Keratinocyte (primary cell): ENCODE data around the gene GGACT. TPM values are rescaled to one million over a fixed set of nuclear protein-coding genes. Genes with fewer than 3 reads are reported as not detected.

Source experiments
- DNase-seq: peaks from one replicate; pipeline ENCODE4 v3.0.0-alpha.2; 2011; ENCODE audit warnings: low read depth, missing footprints, low spot score
- FAIRE-seq: peaks from 2 replicates; lab custom pipeline; 2011; peaks lifted over from hg19 to GRCh38; lab: Jason Lieb, UNC
- H2AFZ ChIP-seq: 2 replicates; pipeline ENCODE4 v1.6.0; 2012; ENCODE audit warnings: low read length, control low read depth, inconsistent platforms; ENCODE audit not compliant: control insufficient read depth
- H3K27ac ChIP-seq: 2 replicates; pipeline ENCODE4 v1.5.1; 2011; ENCODE audit warnings: low read length; ENCODE audit not compliant: control insufficient read depth, insufficient read depth
- H3K27me3 ChIP-seq: 3 replicates; pipeline ENCODE4 v1.6.0; 2011; ENCODE audit warnings: low read length; ENCODE audit not compliant: control insufficient read depth, insufficient read depth; ENCODE audit errors: extremely low read depth
- H3K36me3 ChIP-seq, 2 experiments: 2 replicates in 1 of 2; 3 replicates in 1 of 2; pipeline ENCODE4 v1.5.1; 2011; ENCODE audit warnings: low read length in 2 of 2, mild to moderate bottlenecking in 1 of 2; ENCODE audit not compliant: control insufficient read depth in 2 of 2, insufficient read depth in 2 of 2; ENCODE audit errors: extremely low read depth in 1 of 2
- H3K4me1 ChIP-seq: 3 replicates; pipeline ENCODE4 v1.5.1; 2011; ENCODE audit warnings: low read length; ENCODE audit not compliant: control insufficient read depth, insufficient read depth; ENCODE audit errors: extremely low read depth
- H3K4me2 ChIP-seq: 3 replicates; pipeline ENCODE4 v1.6.0; 2011; ENCODE audit warnings: low read depth, low read length; ENCODE audit not compliant: control insufficient read depth, insufficient read depth; ENCODE audit errors: extremely low read depth
- H3K4me3 ChIP-seq, 3 experiments: fragments of 200-600 bp in 1 of 3; sonication (generic) in 1 of 3; 2 replicates in 2 of 3; 3 replicates in 1 of 3; pipeline ENCODE4 v1.5.1; 2011 to 2016; ENCODE audit warnings: low read length in 3 of 3, mild to moderate bottlenecking in 3 of 3, control low read depth in 2 of 3, inconsistent platforms in 1 of 3, low read depth in 1 of 3, mixed read lengths in 1 of 3, mixed run types in 1 of 3, moderate library complexity in 1 of 3; ENCODE audit not compliant: control insufficient read depth in 2 of 3, insufficient read depth in 2 of 3; ENCODE audit errors: extremely low read depth in 1 of 3
- H3K79me2 ChIP-seq: 2 replicates; pipeline ENCODE4 v1.6.0; 2012; ENCODE audit warnings: low read length; ENCODE audit not compliant: control insufficient read depth, insufficient read depth
- H3K9ac ChIP-seq: 3 replicates; pipeline ENCODE4 v1.6.0; 2011; ENCODE audit warnings: low read length; ENCODE audit not compliant: control insufficient read depth, insufficient read depth; ENCODE audit errors: extremely low read depth
- H3K9me1 ChIP-seq: 3 replicates; pipeline ENCODE4 v1.6.0; 2011; ENCODE audit warnings: low read length; ENCODE audit not compliant: control insufficient read depth, insufficient read depth; ENCODE audit errors: extremely low read depth
- H3K9me3 ChIP-seq: 2 replicates; pipeline ENCODE4 v1.5.1; 2012; ENCODE audit warnings: low read depth, low read length; ENCODE audit not compliant: control insufficient read depth
- H4K20me1 ChIP-seq: 3 replicates; pipeline ENCODE4 v1.6.0; 2011; ENCODE audit warnings: low read length; ENCODE audit not compliant: control insufficient read depth, insufficient read depth; ENCODE audit errors: extremely low read depth
- EZH2 ChIP-seq: IDR thresholded peaks from one replicate; pipeline ENCODE4 v1.6.1; 2012; ENCODE audit warnings: inconsistent platforms, mild to moderate bottlenecking, low read length, moderate library complexity
- dilution Hi-C: fragments of 300-500 bp; cut with MboI; formaldehyde crosslinking; loops from one replicate; pipeline ENCODE4 v1.7.0; 2020; ENCODE audit warnings: low sequenced_read_pairs; ENCODE audit not compliant: extremely low pct_ligation_motif_present
- polyA plus RNA-seq, 5 experiments: library from polyadenylated mRNA; depleted of rRNA in 3 of 5; stranded (reverse) in 3 of 5; stranded (forward) in 1 of 5; unstranded in 1 of 5; fragments of >200 nt; gene quantifications; 1 replicate in 1 of 5; 2 replicates in 3 of 5; 3 replicates in 1 of 5; pipeline versions ENCODE4 v1.2.1 to v1.2.3, GENCODE V29; 2011 to 2012; ENCODE audit warnings: missing spikeins in 2 of 5, low read depth in 1 of 5, low replicate concordance in 1 of 5
- TF ChIP-seq, protein P1 (sequence below), 3 experiments: IDR thresholded peaks in 1 of 3; conservative IDR thresholded peaks in 1 of 3; optimal IDR thresholded peaks in 1 of 3; 2 replicates in 2 of 3; 3 replicates in 1 of 3; pipeline versions ENCODE3 to v1.5.1; 2011; ENCODE audit warnings: low read length in 3 of 3, mild to moderate bottlenecking in 3 of 3, moderate library complexity in 2 of 3, control low read depth in 1 of 3, inconsistent platforms in 1 of 3; ENCODE audit not compliant: insufficient read depth in 2 of 3; ENCODE audit errors: extremely low read depth in 1 of 3

Gene GGACT
- polyA plus RNA-seq, 1 donor (not counting 4 experiments of a cell fraction or from before 2014, with no cell fraction given), result 8.2 TPM

DNA sequence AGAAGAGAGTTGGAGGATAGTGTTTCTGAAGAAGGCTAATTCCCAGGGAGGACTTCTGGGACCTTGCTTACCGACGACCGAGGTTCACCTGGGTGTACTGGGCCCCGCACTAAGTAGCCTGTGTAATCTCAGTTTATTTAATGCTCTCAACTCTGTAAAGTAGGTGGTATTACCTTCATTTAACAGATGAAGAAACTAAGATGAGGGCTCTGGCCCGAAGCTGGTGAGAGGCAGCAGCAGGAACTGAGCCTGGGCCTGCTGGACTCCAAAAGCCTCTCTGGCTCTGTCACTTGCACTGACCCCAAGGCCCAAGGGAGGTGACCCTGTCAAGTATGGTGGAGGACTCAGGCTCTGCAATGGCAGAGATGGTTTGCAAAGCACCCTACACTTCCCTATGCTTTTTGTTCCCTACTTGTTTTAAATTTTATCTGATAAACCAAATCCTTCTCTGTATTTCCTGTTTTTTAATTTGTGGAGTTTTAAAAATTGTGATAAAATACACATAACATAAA lies 50.6 kb downstream of the GGACT start:
- no peaks in the 10 kb centered on the region for H3K36me3 ChIP-seq
- dilution Hi-C loops, result no loop called here
- no peak overlapping the region for H3K27ac ChIP-seq
- peaks cover 13% of the 10 kb centered on the region for H3K4me1 ChIP-seq
- no peak overlapping the region for H3K9ac ChIP-seq
- H3K27me3 ChIP-seq, result no peaks in the 10 kb centered on the region
- no peaks in the 10 kb centered on the region for H3K9me1 ChIP-seq
- H3K9me3 ChIP-seq, result no peaks in the 10 kb centered on the region
- no peak for TF ChIP-seq EZH2
- TF ChIP-seq, protein P1, sequence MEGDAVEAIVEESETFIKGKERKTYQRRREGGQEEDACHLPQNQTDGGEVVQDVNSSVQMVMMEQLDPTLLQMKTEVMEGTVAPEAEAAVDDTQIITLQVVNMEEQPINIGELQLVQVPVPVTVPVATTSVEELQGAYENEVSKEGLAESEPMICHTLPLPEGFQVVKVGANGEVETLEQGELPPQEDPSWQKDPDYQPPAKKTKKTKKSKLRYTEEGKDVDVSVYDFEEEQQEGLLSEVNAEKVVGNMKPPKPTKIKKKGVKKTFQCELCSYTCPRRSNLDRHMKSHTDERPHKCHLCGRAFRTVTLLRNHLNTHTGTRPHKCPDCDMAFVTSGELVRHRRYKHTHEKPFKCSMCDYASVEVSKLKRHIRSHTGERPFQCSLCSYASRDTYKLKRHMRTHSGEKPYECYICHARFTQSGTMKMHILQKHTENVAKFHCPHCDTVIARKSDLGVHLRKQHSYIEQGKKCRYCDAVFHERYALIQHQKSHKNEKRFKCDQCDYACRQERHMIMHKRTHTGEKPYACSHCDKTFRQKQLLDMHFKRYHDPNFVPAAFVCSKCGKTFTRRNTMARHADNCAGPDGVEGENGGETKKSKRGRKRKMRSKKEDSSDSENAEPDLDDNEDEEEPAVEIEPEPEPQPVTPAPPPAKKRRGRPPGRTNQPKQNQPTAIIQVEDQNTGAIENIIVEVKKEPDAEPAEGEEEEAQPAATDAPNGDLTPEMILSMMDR (optimal IDR thresholded peaks at IDR 0.05 in 1 of 3, IDR thresholded peaks at IDR 0.05 in 1 of 3, conservative IDR thresholded peaks at IDR 0.05 in 1 of 3; ENCODE audit: extremely low read depth in 1 of 3, insufficient read depth in 2 of 3, low read length in 3 of 3), result no peak
- no peak overlapping the region for H2AFZ ChIP-seq
- FAIRE-seq (no peak), DNase-seq (no peak)
- H3K4me3 ChIP-seq, result no peak overlapping the region
- no peaks in the 10 kb centered on the region for H4K20me1 ChIP-seq
- no peaks in the 10 kb centered on the region for H3K79me2 ChIP-seq
- no peak overlapping the region for H3K4me2 ChIP-seq

DNA sequence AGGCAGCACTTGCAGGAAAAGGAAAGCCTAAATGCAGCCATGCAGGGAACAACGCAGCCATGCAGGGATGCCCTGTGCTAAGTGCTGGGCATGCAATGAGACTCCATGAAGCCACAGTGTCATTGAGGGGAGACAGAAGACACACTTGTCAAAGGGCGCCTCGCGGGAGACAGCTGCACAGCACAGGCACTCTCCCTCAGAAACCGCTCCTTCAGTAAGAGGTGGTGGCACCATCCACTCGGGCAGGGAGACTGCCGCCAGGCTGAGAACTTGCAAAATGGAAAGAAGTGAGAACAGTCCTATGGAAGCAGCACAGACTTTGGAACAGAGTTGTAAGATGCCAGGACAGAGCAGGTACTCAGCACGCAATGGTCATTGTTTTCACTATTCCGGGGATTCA lies 51.1 kb downstream of the GGACT start:
- no peak for TF ChIP-seq EZH2
- TF ChIP-seq, protein P1 (optimal IDR thresholded peaks at IDR 0.05 in 1 of 3, IDR thresholded peaks at IDR 0.05 in 1 of 3, conservative IDR thresholded peaks at IDR 0.05 in 1 of 3; ENCODE audit: extremely low read depth in 1 of 3, insufficient read depth in 2 of 3, low read length in 3 of 3), result no peak
- no peaks in the 10 kb centered on the region for H3K9me3 ChIP-seq
- no peak overlapping the region for H3K9ac ChIP-seq
- no peaks in the 10 kb centered on the region for H3K79me2 ChIP-seq
- no peak overlapping the region for H3K4me2 ChIP-seq
- no peak overlapping the region for H3K4me3 ChIP-seq
- H3K27me3 ChIP-seq, result no peaks in the 10 kb centered on the region
- no peaks in the 10 kb centered on the region for H4K20me1 ChIP-seq
- H2AFZ ChIP-seq, result no peak overlapping the region
- dilution Hi-C loops, result no loop called here
- no peaks in the 10 kb centered on the region for H3K36me3 ChIP-seq
- peaks cover 8% of the 10 kb centered on the region for H3K4me1 ChIP-seq
- no peak overlapping the region for H3K27ac ChIP-seq
- DNase-seq (no peak), FAIRE-seq (no peak)
- H3K9me1 ChIP-seq, result no peaks in the 10 kb centered on the region
